RWPE2 (cell line): Measurements from ENCODE around the gene COL23A1.

Experiments
- ATAC-seq: fragments of 200-7000 bp; cut with Tn5 transposase; 3 replicates; pipeline ENCODE4 v1.9.1; 2021; ENCODE audit warnings: low read depth
- DNase-seq: peaks from one replicate; pipeline ENCODE4 v3.0.0-alpha.2; 2020; ENCODE audit warnings: low spot score
- H3K27ac ChIP-seq: fragments of 450-650 bp; 2 replicates; pipeline ENCODE4 v1.5.1; 2017; ENCODE audit warnings: mild to moderate bottlenecking; ENCODE audit not compliant: poor library complexity, severe bottlenecking
- H3K27me3 ChIP-seq: fragments of 250-450 bp; sonication (Bioruptor Pico); 2 replicates; pipeline ENCODE4 v1.5.1; 2021; ENCODE audit warnings: mild to moderate bottlenecking, moderate library complexity; ENCODE audit not compliant: insufficient read depth, poor library complexity, severe bottlenecking
- H3K36me3 ChIP-seq: fragments of 250-450 bp; sonication (Bioruptor Pico); 2 replicates; pipeline ENCODE4 v1.5.1; 2020; ENCODE audit warnings: low read depth, mild to moderate bottlenecking, moderate library complexity
- H3K4me1 ChIP-seq: fragments of 250-450 bp; sonication (Bioruptor Pico); 2 replicates; pipeline ENCODE4 v1.5.1; 2021; ENCODE audit warnings: mild to moderate bottlenecking, moderate library complexity; ENCODE audit not compliant: insufficient read depth, poor library complexity, severe bottlenecking
- H3K4me3 ChIP-seq: fragments of 250-450 bp; sonication (Bioruptor Pico); 2 replicates; pipeline ENCODE4 v1.5.1; 2021; ENCODE audit warnings: mild to moderate bottlenecking, moderate library complexity; ENCODE audit not compliant: severe bottlenecking
- H3K9me3 ChIP-seq: fragments of 250-450 bp; sonication (Bioruptor Pico); 2 replicates; pipeline ENCODE4 v1.5.1; 2021; ENCODE audit warnings: mild to moderate bottlenecking, moderate library complexity; ENCODE audit not compliant: severe bottlenecking
- CTCF ChIP-seq: fragments of 450-650 bp; IDR thresholded peaks from one replicate; pipeline ENCODE4 v1.5.1; 2017; ENCODE audit warnings: mild to moderate bottlenecking, moderate library complexity; ENCODE audit not compliant: poor library complexity, severe bottlenecking

Gene COL23A1

GRCh38 chr5:178214160-178214803 is 375.9 kb downstream of the COL23A1 start:
- TF ChIP-seq CTCF: no peak
- DNase-seq (no peak), ATAC-seq (no peak)
- Histone ChIP-seq H3K9me3 (no peaks in the 10 kb centered on the region), H3K36me3 (peaks cover 94% of the 10 kb centered on the region), H3K4me3 (no peak overlapping the region), H3K4me1 (no peaks in the 10 kb centered on the region), H3K27me3 (no peaks in the 10 kb centered on the region), H3K27ac (no peak overlapping the region)

GRCh38 chr5:178213748-178214151 is 376.4 kb downstream of the COL23A1 start:
- no peaks in the 10 kb centered on the region for H3K27me3 ChIP-seq
- H3K9me3 ChIP-seq: no peaks in the 10 kb centered on the region
- no peaks in the 10 kb centered on the region for H3K4me1 ChIP-seq
- H3K36me3 ChIP-seq: peaks cover 94% of the 10 kb centered on the region
- 0 out of 3 replicates have a peak, but pooled peaks have one; percentile 1 for ATAC-seq
- no peak overlapping the region for H3K4me3 ChIP-seq
- no peak for TF ChIP-seq CTCF
- DNase-seq: no peak
- no peak overlapping the region for H3K27ac ChIP-seq

- peaks cover 94% of the 10 kb centered on the region for H3K36me3 ChIP-seq
- no peak overlapping the region for H3K4me3 ChIP-seq
- ATAC-seq: 0 out of 3 replicates have a peak, but pooled peaks have one; percentile 1
- no peak for TF ChIP-seq CTCF
- H3K9me3 ChIP-seq: no peaks in the 10 kb centered on the region
- H3K4me1 ChIP-seq: no peaks in the 10 kb centered on the region
- H3K27me3 ChIP-seq: no peaks in the 10 kb centered on the region
- no peak for DNase-seq
- no peak overlapping the region for H3K27ac ChIP-seq
Measured at GRCh38 chr5:178213003-178213461, 377.2 kb downstream of the COL23A1 start.

- Histone ChIP-seq H3K27ac (no peak overlapping the region), H3K4me1 (no peaks in the 10 kb centered on the region), H3K9me3 (no peaks in the 10 kb centered on the region), H3K36me3 (peaks cover 100% of the 10 kb centered on the region), H3K27me3 (no peaks in the 10 kb centered on the region), H3K4me3 (no peak overlapping the region)
- DNase-seq: no peak
- ATAC-seq: peak; percentile 2; the same call in 1 of the 3 replicates
- TF ChIP-seq CTCF: no peak
Measured at GRCh38 chr5:178212241-178213002, 377.8 kb downstream of the COL23A1 start.
